LNCAP (cell line): Measurements from ENCODE around the gene SLC23A3.

Experiments used
- CTCF ChIP-seq: fragments of 450-650 bp; IDR thresholded peaks from 2 replicates; pipeline ENCODE4 v1.5.1; 2017; ENCODE audit warnings: mild to moderate bottlenecking

Gene SLC23A3

GRCh38 chr2:219116776-219117646, 52.8 kb downstream of the SLC23A3 start:
- TF ChIP-seq CTCF = no peak

GRCh38 chr2:219112651-219113338, 57.0 kb downstream of the SLC23A3 start:
- TF ChIP-seq CTCF = no peak

- no peak for TF ChIP-seq CTCF
Measured at GRCh38 chr2:219112062-219112406, 57.8 kb downstream of the SLC23A3 start.
